K562 treated with DMSO at 1 percent for 24 hours (cell line): ENCODE results near the gene PLA2G2F. TPM values are rescaled to one million over a fixed set of nuclear protein-coding genes. Genes with fewer than 3 reads are reported as not detected.

Source experiments
- total RNA-seq: library from RNA; unstranded; fragments of 300-600 nt; gene quantifications from 2 replicates; pipeline ENCODE4 v1.2.3, GENCODE V29; 2022; ENCODE audit warnings: low read depth; ENCODE audit not compliant: insufficient read depth

The PLA2G2F gene
- total RNA-seq, result not detected in 2 replicates

GRCh38 chr1:20138961-20139550, at the start of gene PLA2G2F:
PLA2G2F (plus strand) TSS chr1:20139323; CDS start chr1:20139428, 105 bp downstream.

GRCh38 chr1:20119347-20119746, 19.8 kb upstream of the PLA2G2F start, which contains the start of gene PLA2G2D:
PLA2G2D (minus strand) TSS chr1:20119536; CDS start chr1:20119498, 38 bp downstream.

DNA sequence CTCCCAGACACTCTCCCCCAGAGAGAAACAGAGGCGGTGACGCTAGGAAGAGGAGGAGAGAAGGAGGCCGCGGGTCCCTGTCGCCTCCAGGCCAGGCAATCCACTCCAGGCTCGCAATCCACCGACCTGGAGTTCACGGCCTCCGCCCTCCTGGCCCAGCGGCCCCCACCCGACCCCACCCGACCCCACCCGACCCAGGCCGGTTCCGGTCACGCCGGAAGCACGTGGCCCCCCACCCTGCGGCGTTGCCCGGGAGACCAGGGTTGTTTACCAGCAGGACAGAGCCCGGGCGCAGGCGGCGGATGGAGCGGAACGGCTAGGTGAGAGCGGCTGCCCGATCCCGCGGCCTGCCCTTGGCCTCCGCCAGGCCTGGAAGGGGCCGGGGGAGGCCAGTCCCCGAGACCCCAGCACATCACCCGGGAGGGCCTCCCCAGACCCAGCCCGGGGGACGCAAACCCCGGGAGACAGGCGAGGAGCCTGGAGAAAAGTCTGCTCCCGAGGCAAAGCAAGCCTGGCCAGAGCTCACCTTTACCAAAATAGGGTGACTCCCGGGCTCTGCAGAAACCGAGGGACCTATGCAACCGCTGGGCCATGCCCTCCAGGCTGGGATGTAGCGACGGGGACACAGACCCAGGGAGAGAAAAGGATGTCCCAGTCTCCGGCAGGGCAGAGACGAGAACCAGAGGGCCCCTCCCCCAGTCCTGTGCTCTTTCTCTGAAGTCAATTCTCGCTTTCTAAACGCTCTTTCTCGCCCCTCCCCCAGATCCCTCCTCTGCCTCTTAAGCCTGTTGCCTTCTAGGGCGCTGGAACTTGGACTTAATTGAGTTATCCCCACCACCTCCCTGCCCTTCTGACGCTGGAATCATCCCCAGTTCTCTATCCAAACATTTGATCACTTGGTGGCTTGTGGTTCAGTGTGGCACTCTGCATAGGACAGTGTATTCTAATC, 47.0 kb downstream of the PLA2G2F start, which contains the start of the genes PLA2G2C and UBXN10:
PLA2G2C (minus strand) TSS at position 685 of the 949 bp plus-strand sequence. CDS start 9,155 bp downstream, outside the sequence.
UBXN10 (plus strand) TSS at position 263 of the 949 bp plus-strand sequence. CDS start 4,466 bp downstream, outside the sequence.

Other genes with a start within 250 kb of the PLA2G2F start
- not detected in 2 replicates for gene PLA2G2E, start 215.7 kb upstream of the PLA2G2F start, total RNA-seq
- not detected in 2 replicates for gene PLA2G2A, start 159.7 kb upstream of the PLA2G2F start, total RNA-seq
- gene PLA2G5, start 69.1 kb upstream of the PLA2G2F start, total RNA-seq, result not detected in 2 replicates
- gene PLA2G2D, start 19.8 kb upstream of the PLA2G2F start, total RNA-seq, result 0.13 TPM in 1 of 2 replicates, not detected in the other
- gene UBXN10, start 46.8 kb downstream of the PLA2G2F start, total RNA-seq, result 8.1 and 9.6 TPM in 2 replicates
- 0.22 TPM in 1 of 2 replicates, not detected in the other for gene PLA2G2C, start 47.2 kb downstream of the PLA2G2F start, total RNA-seq
- gene VWA5B1, start 151.6 kb downstream of the PLA2G2F start, total RNA-seq, result not detected in 2 replicates